ENCODE data around the gene STARD9. TPM values are rescaled to one million over a fixed set of nuclear protein-coding genes. Genes with fewer than 3 reads are reported as not detected.

STARD9 gene
- total and polyA plus RNA-seq, 2 experiments from 2014 or later = 0.60 to 1.4 TPM

- Histone ChIP-seq H3K9me2 (ENCODE audit: insufficient read depth) (no peaks in the 10 kb centered on the region), H3K4me2 (ENCODE audit: unreplicated experiment) (no peak overlapping the region), H3K4me1 (ENCODE audit: insufficient read depth) (no peaks in the 10 kb centered on the region), H2AFZ (no peak overlapping the region), H3K4me3 (no peak overlapping the region), H3K9ac (no peak overlapping the region), H3K27me3 (replicated peaks; ENCODE audit: insufficient read depth) (no peaks in the 10 kb centered on the region), H4K20me1 (ENCODE audit: insufficient read depth) (no peaks in the 10 kb centered on the region), H3K27ac (no peak overlapping the region), H3F3A (ENCODE audit: insufficient read depth) (no peaks in the 10 kb centered on the region), H3K36me3 (ENCODE audit: low read depth) (no peaks in the 10 kb centered on the region), H3K79me2 (ENCODE audit: insufficient read depth) (no peaks in the 10 kb centered on the region), H3K9me3 (ENCODE audit: low read depth) (no peaks in the 10 kb centered on the region)
- DNase-seq = no peak
- in situ Hi-C loops (cut with MboI) = no loop called here
- TF ChIP-seq EZH2phosphoT487 (IDR thresholded peaks at IDR 0.05; ENCODE audit: insufficient read depth, low read depth) = no peak
- no peak for TF ChIP-seq EZH2 (IDR thresholded peaks at IDR 0.05; ENCODE audit: insufficient read depth, poor library complexity, severe bottlenecking)
- WGBS, 2 experiments (ENCODE audit: low coverage in 1 of 2, low lambda C conversion rate in 2 of 2, missing lambda C conversion rate in 2 of 2) = 50 to 57% methylated on average over 2 of the region's 2 CpGs
Measured at GRCh38 chr15:42616107-42616506, 40.7 kb downstream of the STARD9 start.

GRCh38 chr15:42619656-42620371, 44.4 kb downstream of the STARD9 start:
- H3K4me3 ChIP-seq = no peak overlapping the region
- no peak for DNase-seq

DNA sequence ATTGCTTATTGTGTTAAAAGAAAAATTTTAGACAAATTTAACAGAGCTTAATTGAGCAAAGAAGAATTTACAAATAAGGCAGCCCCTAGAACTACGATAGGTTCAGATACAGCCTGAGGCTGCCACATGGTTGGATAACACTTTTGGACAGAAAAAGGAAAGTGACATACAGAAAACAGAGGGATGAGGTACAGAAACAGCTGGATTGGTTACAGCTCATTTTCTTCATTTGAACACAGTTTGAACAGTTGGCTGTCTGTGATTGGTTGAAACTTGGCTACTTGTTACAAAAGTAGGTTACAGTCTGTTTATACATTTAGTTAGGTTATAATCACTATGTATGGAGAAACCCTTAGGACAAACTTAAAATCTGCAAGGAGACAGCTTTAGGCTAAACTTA, 46.0 kb downstream of the STARD9 start:
- no peak for DNase-seq
- Histone ChIP-seq H3K27ac (no peak overlapping the region), H3K9ac (no peak overlapping the region), H2AFZ (no peak overlapping the region), H3K27me3 (replicated peaks; ENCODE audit: insufficient read depth) (no peaks in the 10 kb centered on the region), H3K79me2 (ENCODE audit: insufficient read depth) (no peaks in the 10 kb centered on the region), H3K4me3 (no peak overlapping the region), H3K36me3 (ENCODE audit: low read depth) (no peaks in the 10 kb centered on the region), H3F3A (ENCODE audit: insufficient read depth) (no peaks in the 10 kb centered on the region), H3K4me2 (ENCODE audit: unreplicated experiment) (no peak overlapping the region), H3K9me2 (ENCODE audit: insufficient read depth) (no peaks in the 10 kb centered on the region), H3K9me3 (ENCODE audit: low read depth) (no peaks in the 10 kb centered on the region), H4K20me1 (ENCODE audit: insufficient read depth) (no peaks in the 10 kb centered on the region), H3K4me1 (ENCODE audit: insufficient read depth) (no peaks in the 10 kb centered on the region)
- 95 to 100% methylated on average over 1 of the region's 1 CpG for WGBS, 2 experiments (ENCODE audit: low coverage in 1 of 2, low lambda C conversion rate in 2 of 2, missing lambda C conversion rate in 2 of 2)
- in situ Hi-C loops (cut with MboI) = no loop called here
- no peak for TF ChIP-seq EZH2phosphoT487 (IDR thresholded peaks at IDR 0.05; ENCODE audit: insufficient read depth, low read depth)
- TF ChIP-seq EZH2 (IDR thresholded peaks at IDR 0.05; ENCODE audit: insufficient read depth, poor library complexity, severe bottlenecking) = no peak

More at GRCh38 chr15:42619656-42620371, 44.4 kb downstream of the STARD9 start:
- Histone ChIP-seq H3K27me3 (replicated peaks; ENCODE audit: insufficient read depth) (no peaks in the 10 kb centered on the region), H4K20me1 (ENCODE audit: insufficient read depth) (no peaks in the 10 kb centered on the region), H3K36me3 (ENCODE audit: low read depth) (no peaks in the 10 kb centered on the region), H3K9me3 (ENCODE audit: low read depth) (no peaks in the 10 kb centered on the region), H3K4me2 (ENCODE audit: unreplicated experiment) (no peak overlapping the region), H3K9me2 (ENCODE audit: insufficient read depth) (no peaks in the 10 kb centered on the region), H3F3A (ENCODE audit: insufficient read depth) (no peaks in the 10 kb centered on the region), H3K79me2 (ENCODE audit: insufficient read depth) (no peaks in the 10 kb centered on the region), H2AFZ (no peak overlapping the region), H3K4me1 (ENCODE audit: insufficient read depth) (no peaks in the 10 kb centered on the region), H3K9ac (no peak overlapping the region), H3K27ac (no peak overlapping the region)
- WGBS, 2 experiments (ENCODE audit: low coverage in 1 of 2, low lambda C conversion rate in 2 of 2, missing lambda C conversion rate in 2 of 2) = 94 to 100% methylated on average over 4 of the region's 4 CpGs
- no peak for TF ChIP-seq EZH2 (IDR thresholded peaks at IDR 0.05; ENCODE audit: insufficient read depth, poor library complexity, severe bottlenecking)
- no peak for TF ChIP-seq EZH2phosphoT487 (IDR thresholded peaks at IDR 0.05; ENCODE audit: insufficient read depth, low read depth)
- in situ Hi-C loops (cut with MboI) = no loop called here

DNA sequence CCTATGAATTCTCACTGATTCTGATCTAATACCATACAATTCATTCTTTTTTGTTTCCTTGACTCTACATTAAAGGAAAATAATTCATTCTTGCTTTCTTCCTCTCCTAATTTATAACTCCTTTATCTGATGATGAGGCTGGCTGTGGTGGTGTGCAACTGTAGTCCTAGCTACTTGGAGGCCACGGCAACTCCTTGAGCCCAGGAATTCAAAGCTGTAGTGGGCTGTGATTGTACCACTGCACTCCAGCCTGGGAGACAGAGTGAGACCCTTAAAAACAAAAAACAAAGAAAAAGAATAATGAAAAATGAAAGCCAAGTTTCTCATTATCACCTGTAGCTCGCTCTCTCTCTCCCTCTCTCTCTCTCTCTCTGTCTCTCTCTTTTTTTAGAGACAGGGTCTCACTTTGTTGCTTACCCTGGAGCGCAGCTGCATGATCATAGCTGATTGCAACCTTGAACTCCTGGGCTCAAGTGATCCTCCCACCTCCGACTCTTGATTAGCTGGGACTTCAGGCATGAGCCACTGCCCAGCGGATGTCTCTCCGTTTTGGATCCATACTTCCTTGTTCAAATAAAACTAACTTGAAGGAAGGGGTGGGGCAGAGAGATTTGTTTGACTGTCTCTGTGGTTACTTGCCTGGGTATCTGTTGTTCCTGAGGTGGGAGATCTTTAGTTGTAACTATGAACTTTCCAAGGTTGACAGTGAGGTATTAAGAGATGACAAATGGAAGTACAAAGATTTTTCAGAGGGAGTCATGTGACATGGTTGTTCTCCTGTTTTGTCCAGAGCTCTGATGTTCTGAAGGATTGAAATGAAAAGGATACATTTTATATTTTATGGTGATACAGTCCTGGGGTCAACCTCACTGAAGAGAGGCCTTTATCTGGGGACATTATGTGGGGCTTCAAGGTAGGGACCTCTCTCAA, 46.9 kb downstream of the STARD9 start:
- Histone ChIP-seq H3F3A (ENCODE audit: insufficient read depth) (no peaks in the 10 kb centered on the region), H3K4me2 (ENCODE audit: unreplicated experiment) (no peak overlapping the region), H4K20me1 (ENCODE audit: insufficient read depth) (no peaks in the 10 kb centered on the region), H3K36me3 (ENCODE audit: low read depth) (no peaks in the 10 kb centered on the region), H3K9me2 (ENCODE audit: insufficient read depth) (no peaks in the 10 kb centered on the region), H3K9me3 (ENCODE audit: low read depth) (no peaks in the 10 kb centered on the region), H2AFZ (no peak overlapping the region), H3K4me3 (no peak overlapping the region), H3K79me2 (ENCODE audit: insufficient read depth) (no peaks in the 10 kb centered on the region), H3K4me1 (ENCODE audit: insufficient read depth) (no peaks in the 10 kb centered on the region), H3K27ac (no peak overlapping the region), H3K9ac (no peak overlapping the region), H3K27me3 (replicated peaks; ENCODE audit: insufficient read depth) (no peaks in the 10 kb centered on the region)
- in situ Hi-C loops (cut with MboI) = no loop called here
- TF ChIP-seq EZH2 (IDR thresholded peaks at IDR 0.05; ENCODE audit: insufficient read depth, poor library complexity, severe bottlenecking) = no peak
- TF ChIP-seq EZH2phosphoT487 (IDR thresholded peaks at IDR 0.05; ENCODE audit: insufficient read depth, low read depth) = no peak
- WGBS, 2 experiments (ENCODE audit: low coverage in 1 of 2, low lambda C conversion rate in 2 of 2, missing lambda C conversion rate in 2 of 2) = 93 to 95% methylated on average over 6 of the region's 6 CpGs
- DNase-seq = no peak

Measured in GM23248 (cell line).